Keratinocyte (primary cell): ENCODE results near the gene PPP4R4. TPM values are rescaled to one million over a fixed set of nuclear protein-coding genes. Genes with fewer than 3 reads are reported as not detected.

Experiments
- DNase-seq: peaks from one replicate; pipeline ENCODE4 v3.0.0-alpha.2; 2011; ENCODE audit warnings: low read depth, missing footprints, low spot score
- FAIRE-seq: peaks from 2 replicates; lab custom pipeline; 2011; peaks lifted over from hg19 to GRCh38; lab: Jason Lieb, UNC
- H2AFZ ChIP-seq: 2 replicates; pipeline ENCODE4 v1.6.0; 2012; ENCODE audit warnings: low read length, control low read depth, inconsistent platforms; ENCODE audit not compliant: control insufficient read depth
- H3K27ac ChIP-seq: 2 replicates; pipeline ENCODE4 v1.5.1; 2011; ENCODE audit warnings: low read length; ENCODE audit not compliant: control insufficient read depth, insufficient read depth
- H3K27me3 ChIP-seq: 3 replicates; pipeline ENCODE4 v1.6.0; 2011; ENCODE audit warnings: low read length; ENCODE audit not compliant: control insufficient read depth, insufficient read depth; ENCODE audit errors: extremely low read depth
- H3K36me3 ChIP-seq, 2 experiments: 2 replicates in 1 of 2; 3 replicates in 1 of 2; pipeline ENCODE4 v1.5.1; 2011; ENCODE audit warnings: low read length in 2 of 2, mild to moderate bottlenecking in 1 of 2; ENCODE audit not compliant: control insufficient read depth in 2 of 2, insufficient read depth in 2 of 2; ENCODE audit errors: extremely low read depth in 1 of 2
- H3K4me1 ChIP-seq: 3 replicates; pipeline ENCODE4 v1.5.1; 2011; ENCODE audit warnings: low read length; ENCODE audit not compliant: control insufficient read depth, insufficient read depth; ENCODE audit errors: extremely low read depth
- H3K4me2 ChIP-seq: 3 replicates; pipeline ENCODE4 v1.6.0; 2011; ENCODE audit warnings: low read depth, low read length; ENCODE audit not compliant: control insufficient read depth, insufficient read depth; ENCODE audit errors: extremely low read depth
- H3K4me3 ChIP-seq, 3 experiments: fragments of 200-600 bp in 1 of 3; sonication (generic) in 1 of 3; 2 replicates in 2 of 3; 3 replicates in 1 of 3; pipeline ENCODE4 v1.5.1; 2011 to 2016; ENCODE audit warnings: low read length in 3 of 3, mild to moderate bottlenecking in 3 of 3, control low read depth in 2 of 3, inconsistent platforms in 1 of 3, low read depth in 1 of 3, mixed read lengths in 1 of 3, mixed run types in 1 of 3, moderate library complexity in 1 of 3; ENCODE audit not compliant: control insufficient read depth in 2 of 3, insufficient read depth in 2 of 3; ENCODE audit errors: extremely low read depth in 1 of 3
- H3K79me2 ChIP-seq: 2 replicates; pipeline ENCODE4 v1.6.0; 2012; ENCODE audit warnings: low read length; ENCODE audit not compliant: control insufficient read depth, insufficient read depth
- H3K9ac ChIP-seq: 3 replicates; pipeline ENCODE4 v1.6.0; 2011; ENCODE audit warnings: low read length; ENCODE audit not compliant: control insufficient read depth, insufficient read depth; ENCODE audit errors: extremely low read depth
- H3K9me1 ChIP-seq: 3 replicates; pipeline ENCODE4 v1.6.0; 2011; ENCODE audit warnings: low read length; ENCODE audit not compliant: control insufficient read depth, insufficient read depth; ENCODE audit errors: extremely low read depth
- H3K9me3 ChIP-seq: 2 replicates; pipeline ENCODE4 v1.5.1; 2012; ENCODE audit warnings: low read depth, low read length; ENCODE audit not compliant: control insufficient read depth
- H4K20me1 ChIP-seq: 3 replicates; pipeline ENCODE4 v1.6.0; 2011; ENCODE audit warnings: low read length; ENCODE audit not compliant: control insufficient read depth, insufficient read depth; ENCODE audit errors: extremely low read depth
- EZH2 ChIP-seq: IDR thresholded peaks from one replicate; pipeline ENCODE4 v1.6.1; 2012; ENCODE audit warnings: inconsistent platforms, mild to moderate bottlenecking, low read length, moderate library complexity
- dilution Hi-C: fragments of 300-500 bp; cut with MboI; formaldehyde crosslinking; loops from one replicate; pipeline ENCODE4 v1.7.0; 2020; ENCODE audit warnings: low sequenced_read_pairs; ENCODE audit not compliant: extremely low pct_ligation_motif_present
- polyA plus RNA-seq, 5 experiments: library from polyadenylated mRNA; depleted of rRNA in 3 of 5; stranded (reverse) in 3 of 5; stranded (forward) in 1 of 5; unstranded in 1 of 5; fragments of >200 nt; gene quantifications; 1 replicate in 1 of 5; 2 replicates in 3 of 5; 3 replicates in 1 of 5; pipeline versions ENCODE4 v1.2.1 to v1.2.3, GENCODE V29; 2011 to 2012; ENCODE audit warnings: missing spikeins in 2 of 5, low read depth in 1 of 5, low replicate concordance in 1 of 5
- TF ChIP-seq, protein P1 (sequence below), 3 experiments: IDR thresholded peaks in 1 of 3; conservative IDR thresholded peaks in 1 of 3; optimal IDR thresholded peaks in 1 of 3; 2 replicates in 2 of 3; 3 replicates in 1 of 3; pipeline versions ENCODE3 to v1.5.1; 2011; ENCODE audit warnings: low read length in 3 of 3, mild to moderate bottlenecking in 3 of 3, moderate library complexity in 2 of 3, control low read depth in 1 of 3, inconsistent platforms in 1 of 3; ENCODE audit not compliant: insufficient read depth in 2 of 3; ENCODE audit errors: extremely low read depth in 1 of 3

Gene PPP4R4
- polyA plus RNA-seq, 1 donor (not counting 4 experiments of a cell fraction or from before 2014, with no cell fraction given) = 9.0 TPM

DNA sequence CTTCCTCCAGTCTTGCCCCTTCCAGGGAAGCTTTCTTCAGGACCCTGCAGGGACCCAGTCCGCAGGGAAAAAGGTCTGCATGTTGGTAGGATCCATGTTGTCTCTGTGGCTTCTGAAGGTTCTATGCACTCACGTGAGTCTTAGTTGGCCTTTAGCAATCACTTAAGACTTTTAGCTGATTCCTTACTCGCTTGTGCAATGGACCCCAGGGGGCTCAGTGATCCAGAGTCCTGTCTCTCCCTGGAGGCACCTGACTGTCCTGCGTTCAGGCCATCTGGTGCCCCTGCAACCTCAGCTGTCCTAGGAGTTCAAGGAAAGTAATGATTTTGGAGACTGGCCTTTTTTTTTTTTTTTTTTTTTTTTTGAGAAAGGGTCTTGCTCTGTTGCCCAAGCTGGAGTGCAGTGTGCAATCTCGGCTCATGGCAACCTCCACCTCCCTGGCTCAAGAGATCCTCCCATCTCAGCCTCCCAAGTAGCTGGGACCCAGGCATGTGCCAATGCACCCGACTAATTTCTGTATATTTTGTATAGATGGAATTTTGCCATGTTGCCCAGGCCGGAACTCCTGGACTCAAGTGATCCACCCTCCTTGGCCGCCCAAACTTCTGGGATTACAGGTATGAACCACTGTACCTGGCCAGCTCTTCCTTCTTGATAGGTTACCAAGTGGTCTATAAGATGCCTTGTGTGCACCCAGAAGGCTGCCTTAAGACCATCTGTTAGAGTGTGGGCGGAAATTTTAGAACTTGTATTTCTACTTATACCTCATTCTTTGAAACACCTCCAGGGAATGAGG, 49.3 kb upstream of the PPP4R4 start:
- TF ChIP-seq, protein P1, sequence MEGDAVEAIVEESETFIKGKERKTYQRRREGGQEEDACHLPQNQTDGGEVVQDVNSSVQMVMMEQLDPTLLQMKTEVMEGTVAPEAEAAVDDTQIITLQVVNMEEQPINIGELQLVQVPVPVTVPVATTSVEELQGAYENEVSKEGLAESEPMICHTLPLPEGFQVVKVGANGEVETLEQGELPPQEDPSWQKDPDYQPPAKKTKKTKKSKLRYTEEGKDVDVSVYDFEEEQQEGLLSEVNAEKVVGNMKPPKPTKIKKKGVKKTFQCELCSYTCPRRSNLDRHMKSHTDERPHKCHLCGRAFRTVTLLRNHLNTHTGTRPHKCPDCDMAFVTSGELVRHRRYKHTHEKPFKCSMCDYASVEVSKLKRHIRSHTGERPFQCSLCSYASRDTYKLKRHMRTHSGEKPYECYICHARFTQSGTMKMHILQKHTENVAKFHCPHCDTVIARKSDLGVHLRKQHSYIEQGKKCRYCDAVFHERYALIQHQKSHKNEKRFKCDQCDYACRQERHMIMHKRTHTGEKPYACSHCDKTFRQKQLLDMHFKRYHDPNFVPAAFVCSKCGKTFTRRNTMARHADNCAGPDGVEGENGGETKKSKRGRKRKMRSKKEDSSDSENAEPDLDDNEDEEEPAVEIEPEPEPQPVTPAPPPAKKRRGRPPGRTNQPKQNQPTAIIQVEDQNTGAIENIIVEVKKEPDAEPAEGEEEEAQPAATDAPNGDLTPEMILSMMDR (optimal IDR thresholded peaks at IDR 0.05 in 1 of 3, IDR thresholded peaks at IDR 0.05 in 1 of 3, conservative IDR thresholded peaks at IDR 0.05 in 1 of 3; ENCODE audit: extremely low read depth in 1 of 3, insufficient read depth in 2 of 3, low read length in 3 of 3) = no peak
- no peak for TF ChIP-seq EZH2
- DNase-seq = no peak
- Histone ChIP-seq H3K9ac (no peak overlapping the region), H3K4me2 (no peak overlapping the region), H3K36me3 (peaks cover 0 to 12% of the 10 kb centered on the region in 2 experiments), H2AFZ (no peak overlapping the region), H3K27me3 (no peaks in the 10 kb centered on the region), H3K4me1 (peaks cover 9% of the 10 kb centered on the region), H3K4me3 (no peak overlapping the region), H3K9me3 (no peaks in the 10 kb centered on the region), H3K27ac (no peak overlapping the region), H4K20me1 (no peaks in the 10 kb centered on the region), H3K79me2 (no peaks in the 10 kb centered on the region), H3K9me1 (no peaks in the 10 kb centered on the region)
- dilution Hi-C loops = no loop called here
- no peak for FAIRE-seq

DNA sequence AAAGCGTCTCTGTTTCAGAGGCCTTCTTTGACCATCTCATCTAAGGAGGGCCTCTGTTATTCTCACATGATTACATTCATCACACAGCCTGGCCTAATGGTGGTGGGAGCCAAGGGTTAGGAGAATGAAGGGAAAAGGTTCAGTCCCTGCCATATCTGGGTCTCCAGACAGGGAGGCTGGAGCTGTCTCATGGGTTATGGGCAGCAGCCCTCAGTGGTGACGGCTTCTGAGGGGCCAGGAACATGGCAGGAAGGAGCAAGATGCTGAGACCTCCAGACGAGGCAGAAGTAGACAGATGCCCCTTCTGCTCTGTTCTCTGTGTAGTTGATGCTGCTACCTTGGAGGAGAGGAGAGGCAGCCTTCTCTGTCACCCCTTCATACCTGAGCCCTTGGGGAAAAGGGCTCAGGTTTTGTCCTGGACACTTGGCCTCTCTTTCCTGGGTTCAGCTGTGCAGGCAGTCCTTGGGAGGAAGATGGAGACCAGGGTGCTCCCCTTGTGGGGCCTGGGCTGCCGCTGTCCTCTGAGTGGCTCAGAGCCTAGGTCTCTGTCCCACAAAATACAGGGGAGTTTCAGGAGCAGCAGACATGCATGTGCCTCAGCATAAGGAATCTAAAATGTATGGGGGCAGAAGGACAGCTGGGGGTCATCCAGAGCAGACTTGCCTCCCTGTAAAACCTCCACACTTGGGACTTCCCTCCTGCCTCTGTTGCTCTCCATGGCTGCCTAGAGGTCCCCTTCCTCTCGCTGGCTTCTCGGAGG, 48.3 kb upstream of the PPP4R4 start:
- H3K9ac ChIP-seq = no peak overlapping the region

More for the DNA sequence above, 48.3 kb upstream of the PPP4R4 start:
- Histone ChIP-seq H2AFZ (no peak overlapping the region), H3K4me2 (no peak overlapping the region), H3K4me3 (no peak overlapping the region), H3K9me3 (no peaks in the 10 kb centered on the region), H4K20me1 (no peaks in the 10 kb centered on the region), H3K36me3 (peaks cover 0 to 12% of the 10 kb centered on the region in 2 experiments), H3K9me1 (no peaks in the 10 kb centered on the region), H3K27ac (no peak overlapping the region), H3K4me1 (peaks cover 16% of the 10 kb centered on the region), H3K79me2 (no peaks in the 10 kb centered on the region), H3K27me3 (no peaks in the 10 kb centered on the region)
- no peak for FAIRE-seq
- dilution Hi-C loops = no loop called here
- TF ChIP-seq, protein P1 (optimal IDR thresholded peaks at IDR 0.05 in 1 of 3, IDR thresholded peaks at IDR 0.05 in 1 of 3, conservative IDR thresholded peaks at IDR 0.05 in 1 of 3; ENCODE audit: extremely low read depth in 1 of 3, insufficient read depth in 2 of 3, low read length in 3 of 3) = no peak
- TF ChIP-seq EZH2 = no peak
- no peak for DNase-seq
